HG03432 (cell line): ENCODE measurements around the gene DNAH6.
"Not testable (repeated sequence)": the region's sequence is repeated elsewhere in the genome, so short reads cannot be mapped to it uniquely, and the experiment has no call there.

Experiments
- ATAC-seq: cut with Tn5 transposase; IDR thresholded peaks from one replicate; pipeline ENCODE4 v1.9.1; 2021; ENCODE audit warnings: mild to moderate bottlenecking, moderate library complexity; ENCODE audit not compliant: unreplicated experiment

Gene DNAH6

GRCh38 chr2:84516234-84516986, at the start of gene DNAH6:
DNAH6 (plus strand) TSS chr2:84516498; CDS start chr2:84517827, 1,329 bp downstream.
- peak; percentile 98 for ATAC-seq

- no peak for ATAC-seq
Observed at GRCh38 chr2:84467389-84467788, 48.9 kb upstream of the DNAH6 start.

- ATAC-seq: not testable (repeated sequence)
Observed at GRCh38 chr2:84472423-84472822, 43.9 kb upstream of the DNAH6 start.

- ATAC-seq: no peak
Observed at GRCh38 chr2:84472856-84473565, 43.3 kb upstream of the DNAH6 start.

GRCh38 chr2:84474176-84474575, 42.1 kb upstream of the DNAH6 start:
- ATAC-seq: no peak

- no peak for ATAC-seq
Observed at GRCh38 chr2:84477886-84478285, 38.4 kb upstream of the DNAH6 start.

- ATAC-seq: no peak
Observed at GRCh38 chr2:84478867-84479266, 37.4 kb upstream of the DNAH6 start.

- no peak for ATAC-seq
Observed at GRCh38 chr2:84481702-84482101, 34.6 kb upstream of the DNAH6 start.

- ATAC-seq: no peak
Observed at GRCh38 chr2:84482603-84483002, 33.7 kb upstream of the DNAH6 start.

- ATAC-seq: no peak
Observed at GRCh38 chr2:84483320-84483719, 33.0 kb upstream of the DNAH6 start.

- ATAC-seq: no peak
Observed at GRCh38 chr2:84486441-84487115, 29.7 kb upstream of the DNAH6 start.

- ATAC-seq: no peak
Observed at GRCh38 chr2:84487298-84487996, 28.9 kb upstream of the DNAH6 start.

GRCh38 chr2:84491256-84491655, 25.0 kb upstream of the DNAH6 start:
- no peak for ATAC-seq

- ATAC-seq: no peak
Observed at GRCh38 chr2:84491741-84492140, 24.6 kb upstream of the DNAH6 start.

- ATAC-seq: no peak
Observed at GRCh38 chr2:84492571-84492970, 23.7 kb upstream of the DNAH6 start.

GRCh38 chr2:84493514-84493913, 22.8 kb upstream of the DNAH6 start:
- ATAC-seq: no peak

GRCh38 chr2:84494070-84494469, 22.2 kb upstream of the DNAH6 start:
- no peak for ATAC-seq

GRCh38 chr2:84495539-84496146, 20.7 kb upstream of the DNAH6 start:
- peak; percentile 90 for ATAC-seq

- ATAC-seq: no peak
Observed at GRCh38 chr2:84496386-84496785, 19.9 kb upstream of the DNAH6 start.

GRCh38 chr2:84497285-84497684, 19.0 kb upstream of the DNAH6 start:
- no peak for ATAC-seq
